HG03457 (cell line): ENCODE data around the gene LTBP1.
"Not testable (repeated sequence)": the region's sequence is repeated elsewhere in the genome, so short reads cannot be mapped to it uniquely, and the experiment has no call there.

Source experiments
- ATAC-seq: cut with Tn5 transposase; IDR thresholded peaks from one replicate; pipeline ENCODE4 v1.9.1; 2021; ENCODE audit warnings: moderate number of reproducible peaks; ENCODE audit not compliant: unreplicated experiment

The LTBP1 gene

DNA sequence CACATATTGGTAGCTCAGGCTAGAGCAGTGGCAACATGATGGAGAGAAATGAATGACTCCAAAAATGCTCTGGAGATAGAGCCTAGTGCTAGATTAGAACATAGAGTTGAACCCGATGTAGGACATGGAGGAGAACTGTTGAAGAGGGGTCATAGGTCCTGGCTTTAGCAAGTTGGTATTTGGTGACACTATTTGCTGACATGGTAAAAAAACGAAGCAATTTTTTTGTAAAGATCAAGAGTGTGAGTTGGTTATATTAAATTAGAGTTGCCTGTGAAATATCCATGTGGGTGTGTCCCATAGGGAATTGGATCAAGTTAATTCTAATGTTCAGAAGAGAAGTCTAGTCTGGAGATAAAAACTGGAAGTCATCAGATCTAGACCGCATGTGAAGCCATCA lies 386.7 kb downstream of the LTBP1 start:
- no peak for ATAC-seq

DNA sequence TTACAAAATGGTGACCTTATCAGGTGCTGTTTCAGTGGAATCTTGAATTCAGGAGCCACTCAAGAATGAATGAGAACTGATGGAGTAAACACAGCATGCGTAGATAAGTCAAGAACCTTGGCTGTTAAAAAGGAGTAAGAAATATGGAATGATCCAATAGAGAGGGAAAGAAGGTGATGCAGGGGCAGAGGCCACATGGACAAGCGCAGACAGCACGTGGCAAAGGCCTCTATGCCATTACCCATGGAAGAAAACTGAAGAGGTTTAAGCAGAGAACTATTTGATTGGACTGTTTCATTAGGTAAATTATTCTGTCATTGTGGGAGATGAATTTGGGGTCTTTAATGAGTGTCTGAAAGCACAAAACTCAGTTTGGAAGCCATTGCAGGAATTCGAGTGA lies 387.3 kb downstream of the LTBP1 start:
- ATAC-seq, result no peak

DNA sequence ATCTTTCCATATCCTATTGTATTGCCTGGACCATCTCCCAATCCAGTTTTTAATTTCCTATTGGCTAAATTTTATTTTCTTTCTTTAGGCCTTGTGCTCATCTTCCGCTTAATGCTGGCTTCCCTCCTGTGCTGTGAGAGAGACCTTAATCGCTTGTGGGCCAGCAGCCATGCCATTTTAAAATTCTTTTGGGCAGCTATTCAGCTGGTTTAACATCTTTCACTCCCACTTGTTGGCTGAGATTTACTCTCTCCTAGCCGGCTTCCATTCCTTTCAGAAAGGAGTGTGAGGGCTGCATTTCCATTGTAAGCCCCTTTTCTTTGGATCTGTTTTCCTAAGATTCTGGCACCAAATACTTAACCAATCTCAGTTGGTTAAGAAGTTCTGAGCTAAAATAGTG lies 388.8 kb downstream of the LTBP1 start:
- no peak for ATAC-seq

DNA sequence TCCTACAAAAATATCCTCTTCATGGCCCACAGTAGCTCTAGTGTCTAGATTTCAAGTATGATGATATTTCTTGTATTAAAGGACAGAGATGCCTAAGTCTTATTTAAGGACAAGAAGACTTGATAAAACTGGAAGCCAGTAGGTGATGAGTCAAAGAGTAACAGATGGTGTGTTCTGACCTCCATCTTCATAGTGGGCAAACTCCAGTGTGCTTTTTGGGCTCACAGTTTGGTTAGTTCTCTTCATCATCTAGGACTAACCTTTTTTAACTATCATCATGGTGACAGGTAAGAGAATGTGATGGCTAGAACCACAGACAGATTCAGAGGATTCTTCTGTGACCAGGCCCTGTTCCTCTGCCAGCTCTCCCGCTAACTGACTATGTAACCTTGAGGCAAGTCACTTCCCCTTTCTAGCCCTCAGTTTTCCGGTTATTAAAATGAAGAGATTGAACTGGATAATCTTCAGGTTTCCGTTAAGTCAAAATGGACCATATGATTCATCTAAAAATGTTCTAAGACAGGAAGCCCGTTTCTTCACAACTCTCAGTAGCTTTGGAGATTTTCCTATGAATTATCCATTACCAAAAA lies 389.4 kb downstream of the LTBP1 start:
- ATAC-seq, result no peak

DNA sequence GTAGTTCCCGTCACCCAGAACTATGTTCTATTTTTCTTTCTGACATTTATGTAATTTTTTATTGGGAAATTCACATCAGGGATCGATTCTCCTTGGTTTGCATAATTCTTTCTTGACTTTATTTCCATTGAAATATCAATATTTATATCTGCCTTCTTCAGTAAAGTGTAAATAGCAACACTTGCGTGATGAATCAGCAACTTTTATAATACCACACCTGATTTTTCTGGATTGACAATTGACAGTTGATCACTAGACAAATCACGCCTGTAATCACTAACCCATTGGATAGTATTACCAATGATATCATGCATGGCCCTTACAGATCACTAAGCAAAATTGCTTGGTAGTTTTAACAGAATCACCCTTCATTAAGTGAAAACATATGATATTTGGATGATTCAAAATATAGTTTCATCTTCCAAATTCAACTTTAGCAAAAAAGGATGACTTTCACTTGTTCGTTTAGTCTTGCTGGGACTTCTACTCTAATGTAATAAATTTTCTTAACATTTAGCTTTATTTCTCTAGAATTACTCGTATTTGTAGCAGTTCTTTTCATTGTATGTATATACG lies 390.7 kb downstream of the LTBP1 start:
- ATAC-seq, result no peak

DNA sequence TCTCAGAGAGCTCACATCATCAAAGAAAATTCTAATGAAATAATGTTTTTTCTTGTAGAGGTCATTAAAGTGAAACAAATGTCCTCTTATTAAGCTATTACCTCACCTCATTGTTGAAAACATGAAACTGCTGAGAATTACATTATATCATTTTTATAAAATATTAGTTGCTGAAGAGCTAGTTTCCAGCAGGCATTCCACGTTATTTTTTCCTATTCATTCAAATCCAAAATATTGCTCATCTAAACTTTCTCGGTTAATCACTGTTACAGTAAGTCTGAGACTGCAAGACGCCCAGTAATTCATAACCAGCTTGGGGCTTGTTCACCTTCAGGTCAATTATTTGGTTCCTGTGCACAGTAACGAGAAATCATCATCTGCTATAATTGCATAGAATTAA lies 391.2 kb downstream of the LTBP1 start:
- ATAC-seq, result no peak

DNA sequence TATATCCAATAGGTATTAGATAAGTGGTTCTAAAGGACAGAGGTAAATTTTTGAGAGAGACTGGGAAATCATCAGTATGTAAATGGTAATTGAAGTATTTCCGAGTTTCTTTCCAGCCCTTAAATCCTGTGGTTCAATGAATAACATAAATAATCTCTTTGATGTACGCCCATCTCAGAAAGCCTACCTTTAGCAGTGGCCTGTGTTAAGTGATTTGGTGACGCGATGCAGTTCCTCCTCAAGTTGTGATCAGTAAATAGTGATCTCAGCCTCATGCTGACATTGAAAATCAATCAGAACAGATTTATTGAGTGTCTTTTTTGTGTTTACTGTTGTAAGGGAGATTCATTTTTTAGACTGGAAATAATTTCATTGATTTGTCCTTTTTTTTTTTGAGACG lies 392.5 kb downstream of the LTBP1 start:
- no peak for ATAC-seq

DNA sequence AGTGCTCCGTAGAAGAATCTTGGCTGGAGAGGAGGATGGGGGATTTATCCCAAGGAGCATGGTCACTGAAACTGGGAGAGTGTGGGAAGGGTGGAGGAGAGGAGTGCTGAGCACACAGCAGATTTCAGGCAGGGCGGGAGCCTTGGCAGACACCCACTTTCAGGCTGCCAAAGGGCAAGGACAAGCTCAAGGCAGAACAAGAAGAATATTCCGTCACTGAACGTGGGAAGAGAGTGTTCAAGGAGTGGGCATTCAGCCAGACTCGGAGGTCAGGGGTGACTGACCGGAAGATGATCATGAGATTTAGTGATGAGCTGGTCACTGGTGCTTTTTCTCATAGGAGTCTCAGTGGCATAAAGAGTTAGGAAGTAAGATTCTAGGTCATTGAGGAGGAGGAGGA lies 393.5 kb downstream of the LTBP1 start:
- ATAC-seq, result no peak

DNA sequence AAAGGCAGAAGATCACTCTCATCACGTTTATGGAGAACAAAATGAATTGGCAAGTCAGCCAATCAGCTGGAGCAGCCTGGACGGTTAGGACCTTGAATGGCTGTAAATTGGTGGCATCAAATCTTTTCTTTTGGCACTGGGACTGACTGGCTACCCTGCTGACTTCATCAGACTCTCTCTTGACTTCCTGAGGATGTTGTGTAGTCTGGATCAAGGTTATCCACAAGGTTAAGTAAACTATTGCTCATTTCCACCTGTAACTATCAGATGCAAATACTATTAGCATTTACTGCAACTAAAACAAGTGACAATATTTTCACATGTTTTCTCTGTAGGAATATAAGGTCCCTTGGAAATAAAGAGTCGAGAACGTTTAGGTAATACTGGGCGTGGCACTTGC lies 395.4 kb downstream of the LTBP1 start:
- ATAC-seq, result no peak

DNA sequence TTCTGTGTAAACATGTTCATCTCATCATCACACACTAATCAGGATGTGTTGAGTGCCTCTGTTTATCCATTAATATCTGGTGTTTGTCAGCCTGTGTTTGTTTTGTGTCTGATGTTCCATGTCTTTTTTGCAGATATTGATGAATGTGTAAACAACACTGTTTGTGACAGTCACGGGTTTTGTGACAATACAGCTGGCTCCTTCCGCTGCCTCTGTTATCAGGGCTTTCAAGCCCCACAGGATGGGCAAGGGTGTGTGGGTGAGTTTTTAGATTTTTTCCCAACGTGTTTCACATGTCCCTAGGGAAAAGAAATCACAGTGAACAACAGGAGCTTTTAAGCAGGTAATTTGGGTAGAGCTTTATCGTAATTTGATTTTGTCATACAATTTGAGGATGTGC lies 396.0 kb downstream of the LTBP1 start:
- no peak for ATAC-seq

DNA sequence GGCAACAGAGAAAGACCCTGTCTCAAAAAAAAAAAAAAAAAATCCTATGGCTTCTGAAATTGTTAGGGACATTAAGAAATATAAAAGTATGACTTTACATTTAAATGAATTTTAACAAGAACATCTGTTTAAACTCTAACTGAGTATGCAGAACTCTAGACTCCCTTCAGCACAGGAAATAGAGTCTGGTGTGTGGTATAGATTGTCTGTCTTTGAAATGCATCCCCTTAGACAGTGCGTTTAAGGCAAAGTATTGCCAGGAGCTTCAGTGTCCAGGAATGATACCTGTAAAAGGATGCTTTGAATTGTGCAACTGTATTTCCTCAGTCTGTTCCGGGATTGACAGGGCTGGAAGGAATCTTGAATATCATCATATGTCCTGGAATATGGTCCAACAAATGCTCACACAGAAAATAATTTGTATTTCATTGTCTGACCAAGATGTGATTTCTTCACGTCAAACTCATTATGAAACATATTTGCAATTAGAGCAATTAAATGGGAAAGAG lies 396.7 kb downstream of the LTBP1 start:
- no peak for ATAC-seq

DNA sequence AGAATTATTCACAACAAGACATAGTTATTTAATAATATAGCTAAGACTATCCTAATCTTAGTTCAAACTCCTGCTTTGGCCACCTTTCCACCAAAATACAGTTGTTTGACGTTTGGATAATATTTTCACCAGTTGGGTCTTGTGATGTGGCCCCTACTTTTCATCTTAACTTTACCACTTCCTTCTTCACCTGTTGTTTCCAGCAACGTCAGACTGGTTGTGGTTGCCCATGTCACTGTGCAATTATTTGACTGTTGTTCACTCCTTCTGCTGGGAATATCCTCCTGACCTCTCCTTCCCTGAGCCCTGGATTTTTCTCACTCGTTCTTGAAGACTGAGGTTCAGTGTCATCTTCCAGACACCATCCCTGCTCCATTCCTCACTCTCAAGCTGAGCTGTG lies 397.5 kb downstream of the LTBP1 start:
- ATAC-seq, result no peak

DNA sequence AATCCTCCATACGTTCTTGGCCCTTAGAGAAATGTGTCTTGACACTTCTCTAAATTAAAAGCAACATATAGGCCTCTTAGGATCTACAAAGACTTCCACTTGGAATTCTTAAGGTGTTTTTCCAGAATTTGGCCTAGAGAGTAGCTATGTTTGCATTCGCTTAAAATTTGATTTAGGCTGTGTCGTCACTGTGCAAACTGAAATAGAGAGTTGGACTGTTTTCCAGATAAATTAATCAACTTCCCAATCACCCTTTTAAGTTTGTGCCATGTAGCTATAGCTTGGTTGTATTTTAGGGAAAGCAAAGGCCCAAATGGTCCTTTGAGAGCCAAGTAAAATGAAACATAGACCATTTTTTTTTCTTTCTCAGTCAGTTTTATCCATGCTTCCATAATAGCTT lies 401.1 kb downstream of the LTBP1 start:
- ATAC-seq, result no peak

DNA sequence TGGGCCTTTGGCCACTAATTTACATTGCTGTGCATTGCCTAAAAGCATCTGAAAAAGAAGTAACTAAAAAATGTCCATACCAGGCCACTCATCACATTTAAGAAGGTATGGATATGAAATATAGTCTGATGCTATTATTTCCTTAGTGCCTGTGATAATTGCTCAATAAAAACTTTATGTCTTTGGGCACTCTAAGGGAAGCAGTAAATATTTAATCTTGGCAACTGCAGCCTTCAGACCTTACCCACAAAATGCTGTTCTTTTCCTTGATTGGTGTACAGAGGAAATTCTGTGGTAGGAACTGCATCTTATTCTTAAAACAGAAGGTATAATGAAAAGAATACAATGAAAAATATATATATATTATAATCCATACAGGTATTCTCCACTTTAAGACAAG lies 403.9 kb downstream of the LTBP1 start:
- no peak for ATAC-seq

DNA sequence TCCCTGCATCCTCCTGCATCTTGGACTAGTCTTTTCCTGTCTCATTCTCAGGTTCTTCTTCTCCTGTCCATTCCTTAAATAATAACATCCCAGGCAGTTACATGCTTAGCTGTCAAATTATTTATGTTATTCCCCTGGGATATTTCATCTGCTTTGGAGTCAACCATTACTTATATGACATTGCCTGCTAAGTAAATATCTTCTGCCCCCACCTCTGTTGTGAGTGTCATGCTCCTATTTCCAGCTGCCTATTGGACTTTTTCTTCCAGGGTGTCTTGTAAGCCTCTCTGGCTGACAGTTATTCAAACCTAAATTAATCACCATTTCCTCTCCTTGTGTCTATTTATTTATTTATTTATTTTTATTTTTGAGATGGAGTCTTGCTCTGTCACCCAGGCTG lies 405.0 kb downstream of the LTBP1 start:
- ATAC-seq, result no peak

DNA sequence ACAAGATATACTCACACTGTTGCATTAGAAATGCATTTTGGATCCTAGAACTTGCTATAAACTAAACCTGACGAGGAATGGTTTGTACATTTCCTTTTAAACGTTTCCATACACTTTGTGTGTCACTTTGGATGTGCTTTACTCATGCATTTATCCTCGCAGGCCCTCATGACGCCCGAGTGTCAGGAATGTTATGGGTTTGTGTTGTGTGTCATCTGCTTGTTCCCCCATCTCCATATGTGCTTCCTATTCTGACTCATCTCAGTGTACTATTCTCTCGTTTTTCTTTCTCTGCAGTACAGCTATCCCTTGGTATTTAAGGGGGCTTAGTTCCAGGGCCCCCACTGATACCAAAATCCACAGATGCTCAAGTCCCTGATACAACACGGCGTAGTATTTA lies 408.2 kb downstream of the LTBP1 start:
- no peak for ATAC-seq

DNA sequence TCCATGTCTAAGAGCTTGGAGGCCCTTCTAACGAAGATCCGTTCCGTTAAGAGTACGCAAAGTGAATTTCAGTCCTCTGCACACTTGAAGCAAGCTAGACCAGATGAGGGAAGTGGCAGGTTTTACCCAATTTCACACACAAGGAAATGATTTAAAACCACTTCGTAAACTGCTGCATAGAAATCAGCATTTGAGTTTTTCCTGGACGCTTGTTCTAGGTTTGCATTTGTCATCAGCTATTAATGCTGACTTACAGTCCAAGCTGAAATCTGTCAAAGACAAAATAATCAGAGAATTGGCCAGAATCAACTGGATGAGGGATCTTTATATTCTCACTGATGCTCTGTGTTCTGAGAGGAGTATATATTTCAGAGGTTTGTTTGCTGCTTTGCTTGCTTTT lies 412.1 kb downstream of the LTBP1 start:
- ATAC-seq, result no peak

DNA sequence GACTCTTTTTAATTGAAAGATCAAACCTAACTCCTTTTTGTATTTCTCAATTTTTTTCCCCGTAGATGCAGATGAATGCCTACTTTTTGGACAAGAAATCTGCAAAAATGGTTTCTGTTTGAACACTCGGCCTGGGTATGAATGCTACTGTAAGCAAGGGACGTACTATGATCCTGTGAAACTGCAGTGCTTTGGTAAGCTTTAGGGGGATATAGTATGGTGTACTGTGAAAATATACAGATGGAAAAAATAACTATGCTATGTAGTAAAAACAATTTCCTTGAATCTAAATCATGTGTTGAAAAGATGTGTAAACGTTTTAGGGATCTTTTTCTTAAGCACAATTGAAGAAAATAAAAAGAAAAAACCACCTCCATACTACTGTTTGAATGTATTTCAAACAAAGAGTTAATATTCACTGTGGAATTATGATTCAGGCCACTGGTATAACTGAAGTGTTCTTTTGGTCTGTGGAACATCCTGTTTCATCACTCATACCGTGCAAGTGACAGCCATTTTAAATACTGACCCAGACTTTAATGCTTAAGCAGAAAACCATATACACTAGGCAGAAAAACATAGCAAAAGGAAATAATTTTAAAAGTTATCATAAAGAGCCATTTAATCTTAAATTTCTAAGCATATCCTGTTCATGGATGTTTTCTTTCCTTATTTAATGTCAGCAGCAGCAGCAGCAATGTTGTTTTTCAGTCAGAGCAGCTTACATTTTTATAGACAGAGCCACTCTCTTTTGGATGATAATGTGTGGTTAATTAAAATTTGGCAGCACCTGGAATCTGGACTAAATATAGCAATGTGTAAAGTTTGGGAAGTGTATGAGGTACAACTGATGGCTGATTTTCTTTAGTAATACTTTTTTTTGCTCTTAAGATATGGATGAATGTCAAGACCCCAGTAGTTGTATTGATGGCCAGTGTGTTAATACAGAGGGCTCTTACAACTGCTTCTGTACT lies 416.9 kb downstream of the LTBP1 start:
- no peak for ATAC-seq

DNA sequence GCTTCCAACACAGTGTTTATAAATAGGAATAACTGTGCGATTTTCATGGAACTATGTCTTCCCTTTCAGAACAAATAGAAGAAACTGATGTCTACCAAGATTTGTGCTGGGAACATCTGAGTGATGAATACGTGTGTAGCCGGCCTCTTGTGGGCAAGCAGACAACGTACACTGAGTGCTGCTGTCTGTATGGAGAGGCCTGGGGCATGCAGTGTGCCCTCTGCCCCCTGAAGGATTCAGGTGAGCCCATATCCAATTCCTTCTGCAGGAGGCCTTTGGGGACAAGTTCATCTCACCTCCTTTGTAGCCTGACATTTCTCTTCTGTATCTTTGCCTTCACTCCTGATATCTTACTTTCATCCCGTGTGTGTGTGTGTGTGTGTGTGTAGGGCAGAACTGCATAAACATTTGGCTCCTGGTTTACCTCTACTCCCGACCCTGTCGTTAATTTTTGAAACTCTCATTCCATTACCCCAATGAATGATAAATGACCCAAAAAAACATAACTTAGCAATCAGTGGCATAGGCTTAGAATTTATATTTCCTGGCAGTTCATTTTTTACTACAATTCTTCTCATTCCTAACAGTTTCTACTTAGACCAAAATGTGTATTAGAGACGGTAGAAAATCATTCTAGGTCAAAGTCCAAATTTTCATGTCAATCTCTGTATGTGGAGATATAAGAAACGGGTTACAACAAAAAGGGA lies 418.7 kb downstream of the LTBP1 start:
- ATAC-seq, result no peak

DNA sequence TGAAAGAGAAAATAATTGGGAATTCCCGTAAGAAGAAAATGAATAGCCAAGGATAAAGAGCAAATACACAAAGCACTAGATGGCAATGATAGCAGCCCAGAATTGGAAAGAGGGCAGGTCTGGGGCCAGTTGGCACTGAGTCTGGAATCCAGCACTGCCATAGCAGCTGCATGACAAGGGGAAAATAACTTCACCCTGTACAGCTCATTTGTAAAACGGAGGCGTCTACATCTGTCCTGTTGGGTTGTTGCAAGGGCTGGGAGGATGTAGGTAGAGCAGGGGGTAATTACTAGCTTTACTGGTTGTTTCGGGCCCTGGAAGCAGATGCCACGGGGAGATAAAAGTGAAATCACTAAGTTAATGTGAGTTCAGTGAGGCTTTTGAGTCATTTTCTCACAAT lies 419.7 kb downstream of the LTBP1 start:
- no peak for ATAC-seq

DNA sequence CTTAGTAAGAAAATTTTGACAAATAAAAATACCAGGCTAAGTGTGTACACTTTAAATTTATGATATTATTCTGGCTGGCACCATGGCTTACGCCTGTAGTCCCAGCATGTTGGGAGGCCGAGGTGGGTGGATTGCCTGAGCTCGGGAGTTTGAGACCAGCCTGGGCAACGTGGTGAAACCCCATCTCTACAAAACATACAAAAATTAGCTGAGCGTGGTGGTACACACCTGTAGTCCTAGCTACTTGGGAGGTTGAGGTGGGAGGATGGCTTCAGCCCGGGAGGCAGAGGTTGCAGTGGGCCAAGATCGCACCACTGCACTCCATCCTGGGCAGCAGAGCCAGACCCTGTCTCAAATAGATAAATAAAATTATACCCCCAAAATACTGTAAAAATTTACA lies 421.8 kb downstream of the LTBP1 start:
- ATAC-seq, result not testable (repeated sequence)
